Activated CD4-positive, alpha-beta T cell treated with anti-CD3 and anti-CD28 coated beads, Interleukin-2, Interleukin-6, amounts not matched to agents 100 ng/mL and 50 ng/mL, durations not matched to agents 16 hours and 8 hours (primary cell): ENCODE results near the gene RAB28.

Source experiments
- DNase-seq: peaks from one replicate; pipeline ENCODE4 v3.0.0-alpha.2; 2020

RAB28 gene

GRCh38 chr4:13367691-13368090, 116.4 kb downstream of the RAB28 start:
- DNase-seq, result no peak

- DNase-seq, result no peak
Measured at GRCh38 chr4:13367244-13367643, 116.9 kb downstream of the RAB28 start.

- DNase-seq, result no peak
Measured at GRCh38 chr4:13365195-13365594, 118.9 kb downstream of the RAB28 start.

- no peak for DNase-seq
Measured at GRCh38 chr4:13364653-13365052, 119.5 kb downstream of the RAB28 start.

- no peak for DNase-seq
Measured at GRCh38 chr4:13364172-13364571, 120.0 kb downstream of the RAB28 start.

- no peak for DNase-seq
Measured at GRCh38 chr4:13359809-13360208, 124.3 kb downstream of the RAB28 start.

GRCh38 chr4:13355111-13355880, 128.8 kb downstream of the RAB28 start:
- no peak for DNase-seq

GRCh38 chr4:13349096-13349495, 135.0 kb downstream of the RAB28 start:
- DNase-seq, result no peak

- DNase-seq, result no peak
Measured at GRCh38 chr4:13348216-13348615, 135.9 kb downstream of the RAB28 start.

GRCh38 chr4:13347517-13348125, 136.5 kb downstream of the RAB28 start:
- DNase-seq, result no peak

GRCh38 chr4:13344216-13344615, 139.9 kb downstream of the RAB28 start:
- no peak for DNase-seq

- no peak for DNase-seq
Measured at GRCh38 chr4:13340672-13341071, 143.5 kb downstream of the RAB28 start.

- no peak for DNase-seq
Measured at GRCh38 chr4:13331827-13332226, 152.3 kb downstream of the RAB28 start.

GRCh38 chr4:13329963-13330362, 154.2 kb downstream of the RAB28 start:
- DNase-seq, result peak; percentile 31

GRCh38 chr4:13329340-13329850, 154.7 kb downstream of the RAB28 start:
- no peak for DNase-seq

GRCh38 chr4:13328591-13328990, 155.5 kb downstream of the RAB28 start:
- DNase-seq, result no peak

GRCh38 chr4:13327991-13328390, 156.1 kb downstream of the RAB28 start:
- no peak for DNase-seq

- DNase-seq, result no peak
Measured at GRCh38 chr4:13325744-13326143, 158.4 kb downstream of the RAB28 start.

- no peak for DNase-seq
Measured at GRCh38 chr4:13323921-13324320, 160.2 kb downstream of the RAB28 start.

GRCh38 chr4:13322681-13323101, 161.4 kb downstream of the RAB28 start:
- DNase-seq, result no peak
